ENCODE measurements around the gene KRTAP12-1.
A peak's percentile ranks its signal among the peaks of the same experiment; 100 is the strongest.
"Not testable (repeated sequence)": the region's sequence is repeated elsewhere in the genome, so short reads cannot be mapped to it uniquely, and the experiment has no call there.

The KRTAP12-1 gene

DNA sequence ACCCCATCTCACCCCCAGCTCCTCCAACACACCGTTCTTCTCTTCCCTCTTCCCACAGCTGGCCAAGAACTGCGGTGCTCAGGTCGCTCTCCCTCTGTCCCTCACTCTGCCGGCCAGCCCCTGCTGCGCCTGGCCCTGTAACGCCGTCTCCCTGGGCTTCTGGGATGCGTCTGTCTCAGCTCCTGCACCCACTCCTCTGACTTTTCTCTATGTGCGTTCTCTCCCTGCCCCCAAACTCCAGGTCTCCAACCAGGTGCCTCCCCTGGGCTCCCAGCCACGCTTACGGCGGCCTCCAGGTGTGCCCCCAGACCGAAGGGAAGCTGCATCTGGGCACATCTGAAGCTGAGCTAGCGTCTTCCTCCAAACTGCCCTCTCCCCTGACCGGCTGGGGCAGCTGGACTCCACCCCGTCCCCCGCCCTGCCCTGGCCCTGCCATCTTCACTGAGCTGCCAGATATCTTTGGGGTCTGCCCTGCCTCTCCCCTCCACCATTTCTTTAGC lies 17.6 kb upstream of the KRTAP12-1 start:
- Histone ChIP-seq H4K20me1 (no peaks in the 10 kb centered on the region), H3K9me3 (peaks cover 4% of the 10 kb centered on the region), H3K36me3 (no peaks in the 10 kb centered on the region), H3K9ac (no peak overlapping the region), H3K4me3 (no peak overlapping the region), H3K4me1 (peaks cover 14% of the 10 kb centered on the region), H3K27me3 (peaks cover 65% of the 10 kb centered on the region), H3K4me2 (no peak overlapping the region), H3K27ac (no peak overlapping the region)
- TF ChIP-seq Cebpa-rat (IDR thresholded peaks at IDR 0.05): no peak

- Histone ChIP-seq H3K9ac (no peak overlapping the region), H4K20me1 (no peaks in the 10 kb centered on the region), H3K9me3 (peaks cover 13% of the 10 kb centered on the region), H3K4me2 (no peak overlapping the region), H3K36me3 (no peaks in the 10 kb centered on the region), H3K4me3 (no peak overlapping the region), H3K4me1 (peaks cover 14% of the 10 kb centered on the region), H3K27ac (no peak overlapping the region), H3K27me3 (peaks cover 51% of the 10 kb centered on the region)
- TF ChIP-seq Cebpa-rat (IDR thresholded peaks at IDR 0.05): no peak
Observed at GRCh38 chr21:44697811-44698734, 16.1 kb upstream of the KRTAP12-1 start.

DNA sequence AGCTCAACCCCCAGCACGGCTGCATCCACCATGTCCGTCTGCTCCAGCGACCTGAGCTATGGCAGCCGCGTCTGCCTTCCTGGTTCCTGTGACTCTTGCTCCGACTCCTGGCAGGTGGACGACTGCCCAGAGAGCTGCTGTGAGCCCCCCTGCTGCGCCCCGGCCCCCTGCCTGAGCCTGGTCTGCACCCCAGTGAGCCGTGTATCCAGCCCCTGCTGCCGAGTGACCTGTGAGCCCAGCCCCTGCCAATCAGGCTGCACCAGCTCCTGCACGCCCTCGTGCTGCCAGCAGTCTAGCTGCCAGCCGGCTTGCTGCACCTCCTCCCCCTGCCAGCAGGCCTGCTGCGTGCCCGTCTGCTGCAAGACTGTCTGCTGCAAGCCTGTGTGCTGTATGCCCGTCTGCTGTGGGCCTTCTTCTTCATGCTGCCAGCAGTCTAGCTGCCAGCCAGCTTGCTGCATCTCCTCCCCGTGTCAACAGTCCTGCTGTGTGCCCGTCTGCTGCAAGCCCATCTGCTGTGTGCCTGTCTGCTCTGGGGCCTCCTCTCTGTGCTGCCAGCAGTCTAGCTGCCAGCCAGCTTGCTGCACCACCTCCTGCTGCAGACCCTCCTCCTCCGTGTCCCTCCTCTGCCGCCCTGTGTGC lies 15.3 kb upstream of the KRTAP12-1 start, which contains the start of gene KRTAP10-12:
KRTAP10-12 (plus strand) TSS at position 1 of the 639 bp plus-strand sequence; CDS start at position 31, 30 bp downstream.
- Histone ChIP-seq H3K4me1 (peaks cover 14% of the 10 kb centered on the region), H3K27me3 (peaks cover 43% of the 10 kb centered on the region), H3K9me3 (peaks cover 20% of the 10 kb centered on the region)
- not testable (repeated sequence) for H3K4me2 ChIP-seq, H3K9ac ChIP-seq, H3K36me3 ChIP-seq, H3K27ac ChIP-seq, H3K4me3 ChIP-seq, H4K20me1 ChIP-seq

GRCh38 chr21:44696572-44696971 lies 14.6 kb upstream of the KRTAP12-1 start:
- H4K20me1 ChIP-seq: no peaks in the 10 kb centered on the region
- peaks cover 36% of the 10 kb centered on the region for H3K27me3 ChIP-seq
- no peak overlapping the region for H3K4me3 ChIP-seq
- H3K4me1 ChIP-seq: peaks cover 14% of the 10 kb centered on the region
- no peak for TF ChIP-seq Cebpa-rat (IDR thresholded peaks at IDR 0.05)
- H3K9ac ChIP-seq: no peak overlapping the region
- H3K9me3 ChIP-seq: peaks cover 21% of the 10 kb centered on the region
- H3K27ac ChIP-seq: no peak overlapping the region
- H3K36me3 ChIP-seq: no peaks in the 10 kb centered on the region
- no peak overlapping the region for H3K4me2 ChIP-seq

DNA sequence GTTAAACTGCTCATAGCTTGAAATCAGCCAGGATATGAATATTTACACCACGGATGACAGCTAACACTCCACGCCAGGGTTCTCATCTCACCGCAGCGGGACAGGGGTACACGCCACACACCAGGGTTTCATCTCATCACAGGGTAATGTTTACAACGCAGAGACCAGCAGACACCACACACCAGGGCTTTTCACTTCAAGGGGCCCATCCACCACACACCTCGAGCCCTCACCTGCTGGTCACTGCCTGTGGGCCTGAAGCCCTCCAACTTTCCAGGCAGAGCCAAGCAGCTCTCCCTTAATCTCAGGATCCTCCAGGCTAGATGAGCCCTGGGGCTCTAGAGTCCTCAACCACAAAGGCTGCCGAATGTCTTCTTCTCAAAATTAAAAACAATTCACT lies 13.7 kb upstream of the KRTAP12-1 start:
- no peaks in the 10 kb centered on the region for H4K20me1 ChIP-seq
- H3K9me3 ChIP-seq: peaks cover 21% of the 10 kb centered on the region
- H3K27me3 ChIP-seq: peaks cover 31% of the 10 kb centered on the region
- no peaks in the 10 kb centered on the region for H3K36me3 ChIP-seq
- H3K4me1 ChIP-seq: peaks cover 8% of the 10 kb centered on the region
- no peak overlapping the region for H3K4me2 ChIP-seq
- no peak overlapping the region for H3K9ac ChIP-seq
- H3K27ac ChIP-seq: no peak overlapping the region
- H3K4me3 ChIP-seq: no peak overlapping the region
- no peak for TF ChIP-seq Cebpa-rat (IDR thresholded peaks at IDR 0.05)

- Histone ChIP-seq H3K27ac (no peak overlapping the region), H3K9ac (no peak overlapping the region), H4K20me1 (no peaks in the 10 kb centered on the region), H3K4me1 (peaks cover 3% of the 10 kb centered on the region), H3K9me3 (peaks cover 21% of the 10 kb centered on the region), H3K4me2 (no peak overlapping the region), H3K4me3 (no peak overlapping the region), H3K36me3 (no peaks in the 10 kb centered on the region), H3K27me3 (peaks cover 28% of the 10 kb centered on the region)
- TF ChIP-seq Cebpa-rat (IDR thresholded peaks at IDR 0.05): no peak
Observed at GRCh38 chr21:44695184-44695583, 13.2 kb upstream of the KRTAP12-1 start.

GRCh38 chr21:44694776-44695175 lies 12.8 kb upstream of the KRTAP12-1 start:
- H3K27me3 ChIP-seq: peaks cover 24% of the 10 kb centered on the region
- H3K4me1 ChIP-seq: no peaks in the 10 kb centered on the region; the same call in 1 of the 2 replicates
- H3K9me3 ChIP-seq: peaks cover 21% of the 10 kb centered on the region
- H3K4me3 ChIP-seq: no peak overlapping the region
- H3K9ac ChIP-seq: no peak overlapping the region
- no peak for TF ChIP-seq Cebpa-rat (IDR thresholded peaks at IDR 0.05)
- no peak overlapping the region for H3K27ac ChIP-seq
- H3K36me3 ChIP-seq: no peaks in the 10 kb centered on the region
- H4K20me1 ChIP-seq: no peaks in the 10 kb centered on the region
- no peak overlapping the region for H3K4me2 ChIP-seq

GRCh38 chr21:44692798-44693512 lies 11.0 kb upstream of the KRTAP12-1 start:
- no peaks in the 10 kb centered on the region for H3K4me1 ChIP-seq
- no peaks in the 10 kb centered on the region for H3K36me3 ChIP-seq
- no peak overlapping the region for H3K27ac ChIP-seq
- TF ChIP-seq Cebpa-rat (IDR thresholded peaks at IDR 0.05): peak; percentile 57; the same call in 1 of the 2 replicates
- peaks cover 21% of the 10 kb centered on the region for H3K9me3 ChIP-seq
- H3K9ac ChIP-seq: no peak overlapping the region
- H3K27me3 ChIP-seq: peaks cover 6% of the 10 kb centered on the region
- H4K20me1 ChIP-seq: no peaks in the 10 kb centered on the region
- H3K4me3 ChIP-seq: no peak overlapping the region
- H3K4me2 ChIP-seq: no peak overlapping the region

DNA sequence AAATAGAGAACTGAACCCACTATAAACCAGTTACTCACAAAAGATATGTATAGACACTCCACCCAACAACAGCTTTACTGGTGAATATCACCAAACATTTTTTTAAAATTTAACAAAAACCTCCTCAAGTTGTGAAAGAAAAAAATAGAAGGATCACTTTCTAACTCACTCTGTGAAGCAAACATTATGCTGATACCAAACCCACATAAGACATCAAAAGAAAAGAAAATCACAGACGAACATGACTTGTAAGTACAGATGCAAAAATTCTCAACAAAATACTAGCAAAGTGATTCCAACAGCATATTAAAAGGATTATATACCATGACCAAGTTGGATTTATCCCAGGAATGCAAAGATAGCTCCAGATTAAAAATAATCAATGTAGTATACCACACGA lies 9.7 kb upstream of the KRTAP12-1 start:
- TF ChIP-seq Cebpa-rat (IDR thresholded peaks at IDR 0.05): no peak
- Histone ChIP-seq H3K4me2 (no peak overlapping the region), H3K4me3 (no peak overlapping the region), H3K27me3 (no peaks in the 10 kb centered on the region), H3K4me1 (no peaks in the 10 kb centered on the region), H4K20me1 (no peaks in the 10 kb centered on the region), H3K9me3 (peaks cover 21% of the 10 kb centered on the region), H3K9ac (no peak overlapping the region), H3K36me3 (no peaks in the 10 kb centered on the region), H3K27ac (no peak overlapping the region)

DNA sequence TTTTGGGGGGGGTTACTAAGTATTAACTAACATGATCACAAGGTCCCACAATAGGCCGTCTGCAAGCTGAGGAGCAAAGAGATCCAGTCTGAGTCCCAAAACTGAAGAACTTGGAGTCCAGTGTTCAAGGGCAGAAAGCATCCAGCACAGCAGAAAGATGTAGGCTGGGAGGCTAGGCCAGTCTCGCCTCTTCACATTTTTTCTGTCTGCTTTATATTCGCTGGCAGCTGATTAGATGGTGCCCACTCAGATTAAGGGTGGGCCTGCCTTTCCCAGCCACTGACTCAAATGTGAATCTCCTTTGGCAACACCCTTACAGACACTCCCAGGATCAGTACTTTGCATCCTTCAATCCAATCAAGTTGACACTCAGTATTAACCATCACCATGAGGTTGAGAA lies 7.8 kb upstream of the KRTAP12-1 start:
- H4K20me1 ChIP-seq, H3K9ac ChIP-seq, H3K27ac ChIP-seq, H3K4me1 ChIP-seq, H3K4me3 ChIP-seq, H3K36me3 ChIP-seq, H3K27me3 ChIP-seq, H3K4me2 ChIP-seq: not testable (repeated sequence)
- H3K9me3 ChIP-seq: peaks cover 21% of the 10 kb centered on the region

Data from BLaER1 (cell line).